K562 (cell line): ENCODE data around the gene IRF8. TPM values are rescaled to one million over a fixed set of nuclear protein-coding genes. Genes with fewer than 3 reads are reported as not detected.

Source experiments
- ATAC-seq: fragments of 200-7000 bp; cut with Tn5 transposase; 3 replicates; pipeline ENCODE4 v1.9.1; 2020; ENCODE audit warnings: moderate library complexity
- BruUV-seq: library from RNA; stranded (reverse); fragments of 400-500 nt; replicated peaks from 2 replicates; lab custom pipeline; 2021; lab: Mats Ljungman, UMichigan
- CTCF ChIA-PET: fragments of 300-600 bp; formaldehyde crosslinking; extraction: SDS; loops from one replicate; lab custom pipeline; 2021; ENCODE audit warnings: low intra/inter-chr PET ratio; lab: Yijun Ruan, JAX
- POLR2A ChIA-PET: fragments of 300-600, 350-650 bp; sonication (Branson Sonifier 250); formaldehyde crosslinking; extraction: SDS; loops from one replicate; lab custom pipeline; 2021; ENCODE audit warnings: antibody characterized with exemption, inconsistent platforms; lab: Yijun Ruan, JAX
- DNase-seq, 4 experiments: peaks; one replicate each; pipeline versions ENCODE4 v3.0.0 to v3.0.0-alpha.2; 2011 to 2018; ENCODE audit warnings: low spot score in 3 of 4, mixed read lengths in 3 of 4; ENCODE audit errors: extremely low read depth in 1 of 4
- FAIRE-seq: peaks from 2 replicates; lab custom pipeline; 2011; peaks lifted over from hg19 to GRCh38; lab: Jason Lieb, UNC
- H2AFZ ChIP-seq: 2 replicates; pipeline ENCODE4 v1.6.0; 2011; ENCODE audit warnings: low read depth, low read length, control low read depth, inconsistent platforms
- H3K27ac ChIP-seq: fragments of 200-600 bp; 3 replicates; pipeline ENCODE4 v1.8.0; 2011; ENCODE audit warnings: low read depth, mild to moderate bottlenecking, control low read depth, inconsistent platforms, low read length, moderate library complexity, mixed read lengths; ENCODE audit errors: extremely low read depth
- H3K27me3 ChIP-seq, 2 experiments: fragments of 300-600 bp in 1 of 2; 2 replicates in 1 of 2; 3 replicates in 1 of 2; pipeline versions ENCODE4 v1.6.0 to v1.8.0; 2011; ENCODE audit warnings: inconsistent platforms in 2 of 2, low read length in 2 of 2, mild to moderate bottlenecking in 1 of 2, mixed read lengths in 1 of 2, moderate library complexity in 1 of 2; ENCODE audit not compliant: control insufficient read depth in 2 of 2, insufficient read depth in 2 of 2
- H3K36me3 ChIP-seq: fragments of 300-600 bp; 3 replicates; pipeline ENCODE4 v1.8.0; 2011; ENCODE audit warnings: mild to moderate bottlenecking, low read length, inconsistent platforms; ENCODE audit not compliant: control insufficient read depth, insufficient read depth
- H3K4me1 ChIP-seq, 2 experiments: fragments of 200-600 bp in 1 of 2; replicated peaks in 1 of 2; 2 replicates in 1 of 2; 3 replicates in 1 of 2; pipeline versions ENCODE4 v1.5.1 to v1.8.0; 2011; ENCODE audit warnings: inconsistent platforms in 2 of 2, low read length in 2 of 2, mild to moderate bottlenecking in 1 of 2, mixed read lengths in 1 of 2, moderate library complexity in 1 of 2; ENCODE audit not compliant: control insufficient read depth in 2 of 2, insufficient read depth in 2 of 2
- H3K4me2 ChIP-seq: 2 replicates; pipeline ENCODE4 v1.6.1; 2011; ENCODE audit warnings: low read length, control low read depth, inconsistent platforms, mixed read lengths; ENCODE audit not compliant: insufficient read depth
- H3K4me3 ChIP-seq: fragments of 200-600 bp; sonication (generic), shearing (Covaris generic); 2 replicates; pipeline ENCODE4 v1.5.1; 2016; ENCODE audit warnings: control low read depth, inconsistent platforms
- H3K79me2 ChIP-seq: fragments of 200-600 bp; 3 replicates; pipeline ENCODE4 v1.8.0; 2011; ENCODE audit warnings: low read length, inconsistent platforms; ENCODE audit not compliant: control insufficient read depth, insufficient read depth
- H3K9ac ChIP-seq, 2 experiments: 2 replicates each; pipeline versions ENCODE4 v1.6.0 to v1.6.1; 2011; ENCODE audit warnings: low read depth in 2 of 2, low read length in 2 of 2, control low read depth in 1 of 2, inconsistent platforms in 1 of 2, mild to moderate bottlenecking in 1 of 2, mixed read lengths in 1 of 2; ENCODE audit not compliant: insufficient read depth in 1 of 2
- H3K9me1 ChIP-seq: one replicate; pipeline ENCODE4 v1.6.0; 2011; ENCODE audit warnings: inconsistent platforms, mild to moderate bottlenecking, low read length, moderate library complexity; ENCODE audit not compliant: control insufficient read depth, insufficient read depth
- H3K9me3 ChIP-seq: replicated peaks from 2 replicates; pipeline ENCODE4 v1.5.1; 2011; ENCODE audit warnings: low read depth, low read length, inconsistent platforms; ENCODE audit not compliant: control insufficient read depth, insufficient read depth
- H4K20me1 ChIP-seq: replicated peaks from 2 replicates; pipeline ENCODE4 v1.6.1; 2011; ENCODE audit warnings: low read length, inconsistent platforms, mixed read lengths; ENCODE audit not compliant: control insufficient read depth, insufficient read depth
- CBFA2T2 ChIP-seq: fragments of 450-650 bp; conservative IDR thresholded peaks from 2 replicates; pipeline ENCODE4 v1.6.1; 2017; ENCODE audit warnings: mild to moderate bottlenecking
- KDM2B ChIP-seq: fragments of 250-450 bp; sonication (Bioruptor Pico); IDR thresholded peaks from 2 replicates; pipeline ENCODE4 v1.8.0; 2021; ENCODE audit warnings: mild to moderate bottlenecking, moderate library complexity
- PRPF4 ChIP-seq: fragments of 200-400 bp; formaldehyde crosslinking; IDR thresholded peaks from one replicate; pipeline ENCODE4 v1.6.1; 2017; ENCODE audit warnings: low read length, low read depth, mild to moderate bottlenecking; ENCODE audit not compliant: insufficient read depth, poor library complexity, severe bottlenecking
- XRCC5 ChIP-seq: fragments of 200-400 bp; formaldehyde crosslinking; IDR thresholded peaks from 2 replicates; pipeline ENCODE4 v1.6.1; 2017; ENCODE audit warnings: low read depth, mild to moderate bottlenecking, low read length
- ZKSCAN3 ChIP-seq: fragments of 250-450 bp; sonication (Bioruptor Pico); IDR thresholded peaks from 2 replicates; pipeline ENCODE4 v1.4.0; 2020
- ZNF146 ChIP-seq: IDR thresholded peaks from one replicate; pipeline ENCODE4 v1.6.1; 2018; ENCODE audit warnings: missing compliant biosample characterization; ENCODE audit not compliant: unreplicated experiment
- ZNF280A ChIP-seq: fragments of 450-650 bp; IDR thresholded peaks from 2 replicates; pipeline ENCODE4 v1.6.1; 2018; ENCODE audit warnings: mild to moderate bottlenecking, low read depth; ENCODE audit not compliant: partially characterized antibody
- ZNF282 ChIP-seq: sonication (generic); formaldehyde crosslinking; IDR thresholded peaks from 2 replicates; pipeline ENCODE4 v1.8.1; 2023; ENCODE audit warnings: missing genetic modification reagents
- ZNF655 ChIP-seq: fragments of 250-450 bp; sonication (Bioruptor Pico); IDR thresholded peaks from 2 replicates; pipeline ENCODE4 v1.5.0; 2021
- ZZZ3 ChIP-seq: fragments of 450-650 bp; IDR thresholded peaks from 2 replicates; pipeline ENCODE4 v1.6.1; 2016; ENCODE audit warnings: antibody characterized with exemption, mild to moderate bottlenecking, moderate library complexity
- WGBS: fragments of 100-300 bp; shearing (Covaris generic); methylation state at CpG from one replicate; pipeline ENCODE4 v1.1.6; 2016; ENCODE audit warnings: low coverage, mixed read lengths; ENCODE audit not compliant: insufficient coverage; ENCODE audit errors: missing lambda C conversion rate; 5-methylcytosine and 5-hydroxymethylcytosine counted together
- in situ Hi-C: fragments of 300-500 bp; cut with MboI; formaldehyde crosslinking; loops from 4 replicates; pipeline ENCODE4 v1.15.0; 2018; ENCODE audit warnings: inconsistent platforms, mixed read lengths
- intact Hi-C: fragments of 100-400 bp; cut with micrococcal nuclease; formaldehyde crosslinking; loops from 2 replicates; pipeline ENCODE4 v1.14.2; 2022
- polyA plus RNA-seq, 8 experiments: library from polyadenylated mRNA; depleted of rRNA in 4 of 8; stranded (reverse) in 5 of 8; unstranded in 3 of 8; fragments of >200 nt; fragmentation: Nextera tagmentation in 2 of 8; fragmentation: Illumina TruSeq in 1 of 8; extraction: Ambion mirVana in 2 of 8; extraction: Trizol in 1 of 8; gene quantifications; 2 replicates each; pipeline versions ENCODE4 v1.2.1 to v1.2.3, GENCODE V29; 2011 to 2014; ENCODE audit warnings: inconsistent platforms in 1 of 8, missing spikeins in 1 of 8
- total RNA-seq, 7 experiments: library from RNA; depleted of rRNA in 6 of 7; stranded (reverse); fragments of >200 nt in 6 of 7; fragmentation: Illumina TruSeq in 2 of 7; extraction: Trizol in 2 of 7; gene quantifications; 2 replicates each; pipeline versions ENCODE4 v1.2.1 to v1.2.3, GENCODE V29; 2011 to 2021; ENCODE audit warnings: low replicate concordance in 1 of 7

IRF8 gene
- total and polyA plus RNA-seq, 9 of the 15 experiments (the other 6 are each of a cell fraction or from before 2014, with no cell fraction given): 0.01 to 0.98 TPM; not detected in 7

GRCh38 chr16:85929259-85929721 lies 30.3 kb downstream of the IRF8 start (continued):
- no peak for TF ChIP-seq ZNF146 (CRISPR knock-in tag)
- no peak for TF ChIP-seq XRCC5

GRCh38 chr16:85930301-85930700 lies 31.3 kb downstream of the IRF8 start:
- ChIA-PET CTCF (no interaction called here), POLR2A (interaction anchor here (1.5 kb wide), 1 partner anchor 25 kb away, joined by 4 read pairs; no protein-coding TSS in a partner anchor)
- BruUV-seq: no TSS peak
- no peak overlapping the region for H2AFZ ChIP-seq
- no peaks in the 10 kb centered on the region for H3K9me1 ChIP-seq
- under 1% methylated on average over 15 of the region's 15 CpGs for WGBS
- peaks cover 11% of the 10 kb centered on the region for H4K20me1 ChIP-seq
- DNase-seq: no peak
- H3K9ac ChIP-seq: no peak overlapping the region
- H3K4me3 ChIP-seq: no peak overlapping the region
- H3K9me3 ChIP-seq: no peaks in the 10 kb centered on the region
- no peak for TF ChIP-seq ZZZ3
- TF ChIP-seq ZNF282 (CRISPR knock-in tag): no peak
- TF ChIP-seq PRPF4: no peak
- TF ChIP-seq ZKSCAN3 (CRISPR knock-in tag): no peak
- no peak for TF ChIP-seq ZNF280A
- no peak for TF ChIP-seq ZNF655 (CRISPR knock-in tag)
- no peak for TF ChIP-seq CBFA2T2
- no peak for TF ChIP-seq KDM2B
- TF ChIP-seq, all 486 proteins: peak for 0
- FAIRE-seq (no peak), ATAC-seq (no peak)
- H3K27ac ChIP-seq: no peak overlapping the region
- intact Hi-C loops: no loop called here
- H3K79me2 ChIP-seq: no peaks in the 10 kb centered on the region
- no peaks in the 10 kb centered on the region for H3K4me1 ChIP-seq
- in situ Hi-C loops: no loop called here
- H3K36me3 ChIP-seq: no peaks in the 10 kb centered on the region
- no peak overlapping the region for H3K4me2 ChIP-seq
- peaks cover 67 to 93% of the 10 kb centered on the region in 2 experiments; a peak in 4 of 5 replicates for H3K27me3 ChIP-seq
